ENCODE measurements around the gene ADAMTSL1. TPM values are rescaled to one million over a fixed set of nuclear protein-coding genes. Genes with fewer than 3 reads are reported as not detected.

ADAMTSL1 gene
- total RNA-seq, 4 donors from 2014 or later: 13.3 to 39.7 (median 27.2) TPM

DNA sequence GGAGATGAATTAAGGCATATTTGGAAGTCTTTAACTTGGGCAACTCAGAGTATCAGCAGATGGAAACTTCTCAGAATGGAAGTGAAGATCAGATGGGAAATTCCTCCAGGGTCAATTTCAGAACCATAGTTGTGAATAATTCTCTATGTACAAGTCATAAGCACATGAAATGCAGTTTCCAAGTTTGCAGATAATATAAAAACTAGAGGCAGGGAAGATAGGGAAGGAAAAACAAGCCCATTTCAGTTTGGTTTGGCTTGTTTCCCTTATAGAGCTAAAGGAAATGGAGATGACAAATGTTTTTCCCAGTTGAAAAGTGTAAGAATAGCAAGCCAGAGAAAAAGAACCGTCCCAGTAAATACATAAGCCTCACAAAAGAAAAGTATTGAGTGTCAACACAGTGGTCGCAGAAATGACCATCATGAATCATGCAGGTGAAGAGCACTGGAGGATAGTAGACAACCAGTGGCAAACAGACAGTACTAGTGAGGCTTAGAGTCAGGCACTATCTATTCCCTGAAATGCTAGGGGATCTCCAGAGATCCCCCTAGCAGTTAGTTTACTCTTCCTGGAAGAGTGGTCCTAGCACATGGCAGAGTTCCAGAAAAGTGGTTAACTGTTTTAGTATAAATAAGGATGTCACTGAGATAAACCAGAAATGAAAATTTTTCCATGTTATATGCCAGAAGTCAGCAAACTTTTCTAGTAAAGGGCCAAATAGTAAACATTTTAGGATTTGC, 313.1 kb downstream of the ADAMTSL1 start:
- WGBS, 2 donors (ENCODE audit: low coverage in 1 of 2): 50 to 55% methylated on average over 2 of the region's 2 CpGs
- no peak for DNase-seq
- in situ Hi-C loops (cut with MboI; ENCODE audit: low pct_ligation_motif_present in 1 of 4, low pct_unique_long_range_greater_than_20kb in 1 of 4, low sequenced_read_pairs in 3 of 4): no loop called here
- intact Hi-C loops (cut with DNase I; ENCODE audit: low total_unique reads): no loop called here
- Histone ChIP-seq H3K27ac (peak overlapping the region; percentile 9 to 52 (median 24)), H3K27me3 (no peaks in the 10 kb centered on the region), H3K4me3 (no peak overlapping the region), H3K36me3 (no peaks in the 10 kb centered on the region), H3K9me3 (no peaks in the 10 kb centered on the region), H3K4me1 (peaks cover 0 to 8% (median 3%) of the 10 kb centered on the region in 4 donors)
- TF ChIP-seq POLR2AphosphoS5 (IDR thresholded peaks at IDR 0.05) (no peak), EP300 (IDR thresholded peaks at IDR 0.05; ENCODE audit: low read depth) (no peak), POLR2A (IDR thresholded peaks at IDR 0.05) (no peak)
- TF ChIP-seq, protein P1, sequence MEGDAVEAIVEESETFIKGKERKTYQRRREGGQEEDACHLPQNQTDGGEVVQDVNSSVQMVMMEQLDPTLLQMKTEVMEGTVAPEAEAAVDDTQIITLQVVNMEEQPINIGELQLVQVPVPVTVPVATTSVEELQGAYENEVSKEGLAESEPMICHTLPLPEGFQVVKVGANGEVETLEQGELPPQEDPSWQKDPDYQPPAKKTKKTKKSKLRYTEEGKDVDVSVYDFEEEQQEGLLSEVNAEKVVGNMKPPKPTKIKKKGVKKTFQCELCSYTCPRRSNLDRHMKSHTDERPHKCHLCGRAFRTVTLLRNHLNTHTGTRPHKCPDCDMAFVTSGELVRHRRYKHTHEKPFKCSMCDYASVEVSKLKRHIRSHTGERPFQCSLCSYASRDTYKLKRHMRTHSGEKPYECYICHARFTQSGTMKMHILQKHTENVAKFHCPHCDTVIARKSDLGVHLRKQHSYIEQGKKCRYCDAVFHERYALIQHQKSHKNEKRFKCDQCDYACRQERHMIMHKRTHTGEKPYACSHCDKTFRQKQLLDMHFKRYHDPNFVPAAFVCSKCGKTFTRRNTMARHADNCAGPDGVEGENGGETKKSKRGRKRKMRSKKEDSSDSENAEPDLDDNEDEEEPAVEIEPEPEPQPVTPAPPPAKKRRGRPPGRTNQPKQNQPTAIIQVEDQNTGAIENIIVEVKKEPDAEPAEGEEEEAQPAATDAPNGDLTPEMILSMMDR (IDR thresholded peaks at IDR 0.05): no peak

DNA sequence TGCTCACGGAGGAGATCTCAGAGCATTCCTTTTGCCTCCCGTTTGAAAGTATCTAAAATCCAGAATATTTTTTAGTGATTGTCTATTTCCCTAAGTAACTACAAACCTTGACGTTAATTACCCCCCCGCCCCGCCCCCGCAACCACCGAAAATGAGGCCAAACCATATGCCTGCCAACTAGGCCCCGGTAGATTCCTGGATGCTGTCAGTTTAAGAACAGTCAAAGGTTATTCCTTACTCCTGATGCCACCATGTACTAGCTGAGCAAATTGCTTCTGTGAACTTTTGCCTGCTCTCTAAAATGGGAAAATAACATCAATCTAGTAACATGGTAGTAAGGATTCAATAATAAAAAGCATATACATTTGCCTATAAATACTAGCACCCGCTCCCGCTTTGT, 314.3 kb downstream of the ADAMTSL1 start:
- Histone ChIP-seq H3K9me3 (no peaks in the 10 kb centered on the region), H3K4me1 (peaks cover 0 to 8% (median 3%) of the 10 kb centered on the region in 4 donors), H3K36me3 (no peaks in the 10 kb centered on the region), H3K27ac (peak overlapping the region in 1 of 4 donors; percentile 52), H3K27me3 (no peaks in the 10 kb centered on the region), H3K4me3 (no peak overlapping the region)
- no peak for DNase-seq
- intact Hi-C loops (cut with DNase I; ENCODE audit: low total_unique reads): no loop called here
- TF ChIP-seq POLR2A (IDR thresholded peaks at IDR 0.05): no peak
- TF ChIP-seq, protein P1 (IDR thresholded peaks at IDR 0.05): no peak
- TF ChIP-seq EP300 (IDR thresholded peaks at IDR 0.05; ENCODE audit: low read depth): no peak
- TF ChIP-seq POLR2AphosphoS5 (IDR thresholded peaks at IDR 0.05): no peak
- in situ Hi-C loops (cut with MboI; ENCODE audit: low pct_ligation_motif_present in 1 of 4, low pct_unique_long_range_greater_than_20kb in 1 of 4, low sequenced_read_pairs in 3 of 4): no loop called here
- 80 to 96% methylated on average over 2 to 10 of the region's 10 CpGs for WGBS, 2 donors (ENCODE audit: low coverage in 1 of 2)

DNA sequence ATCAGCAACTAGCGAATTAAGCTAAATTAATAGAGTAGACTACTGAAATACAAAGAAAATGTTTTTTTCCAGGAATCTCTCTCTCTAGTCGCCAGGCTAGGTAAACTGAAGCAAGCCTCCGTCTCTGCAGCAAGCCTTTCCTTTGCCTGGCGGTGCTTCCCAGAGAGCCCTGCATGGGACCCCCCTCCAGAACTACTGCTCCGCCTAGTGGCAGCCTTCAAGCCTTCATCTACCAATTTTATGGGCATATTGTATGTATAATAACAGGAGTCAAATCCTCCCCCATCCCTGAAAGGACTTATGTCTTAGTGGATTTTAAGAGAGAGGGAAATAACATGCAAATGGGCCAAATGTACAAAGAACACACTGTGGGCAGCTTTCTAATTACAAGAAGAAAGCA, 317.1 kb downstream of the ADAMTSL1 start:
- no peak for DNase-seq
- TF ChIP-seq POLR2AphosphoS5 (IDR thresholded peaks at IDR 0.05): no peak
- no peak for TF ChIP-seq POLR2A (IDR thresholded peaks at IDR 0.05)
- no peak for TF ChIP-seq EP300 (IDR thresholded peaks at IDR 0.05; ENCODE audit: low read depth)
- TF ChIP-seq, protein P1 (IDR thresholded peaks at IDR 0.05): no peak
- H3K4me1 ChIP-seq: peaks cover 0 to 6% (median 3%) of the 10 kb centered on the region in 4 donors
- in situ Hi-C loops (cut with MboI; ENCODE audit: low pct_ligation_motif_present in 1 of 4, low pct_unique_long_range_greater_than_20kb in 1 of 4, low sequenced_read_pairs in 3 of 4): no loop called here
- no peaks in the 10 kb centered on the region for H3K9me3 ChIP-seq
- H3K27ac ChIP-seq: no peak overlapping the region
- no peaks in the 10 kb centered on the region for H3K27me3 ChIP-seq
- H3K36me3 ChIP-seq: no peaks in the 10 kb centered on the region
- WGBS, 2 donors (ENCODE audit: low coverage in 1 of 2): 85 to 88% methylated on average over 5 of the region's 5 CpGs
- intact Hi-C loops (cut with DNase I; ENCODE audit: low total_unique reads): no loop called here
- H3K4me3 ChIP-seq: no peak overlapping the region

DNA sequence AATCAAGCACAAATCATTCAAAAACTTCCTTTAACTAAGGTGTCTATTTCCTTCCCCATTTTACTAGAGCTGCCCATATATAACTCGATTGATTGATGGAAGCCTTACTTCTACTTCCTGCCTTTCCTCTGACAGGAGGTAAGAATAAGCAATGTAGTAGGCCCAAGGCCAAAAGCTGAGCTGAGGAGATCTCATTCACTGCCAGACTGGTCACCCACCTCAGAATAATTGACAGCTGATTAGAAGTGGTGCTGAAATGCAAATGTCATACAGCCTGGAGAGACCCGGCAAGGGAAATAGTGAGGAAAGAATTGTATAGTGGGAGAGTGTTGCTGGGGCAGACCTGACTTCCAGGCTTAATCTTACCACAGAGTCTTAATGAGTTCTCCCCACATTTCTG, 319.2 kb downstream of the ADAMTSL1 start:
- H3K9me3 ChIP-seq: no peaks in the 10 kb centered on the region
- no peak overlapping the region for H3K27ac ChIP-seq
- intact Hi-C loops (cut with DNase I; ENCODE audit: low total_unique reads): no loop called here
- WGBS, 2 donors (ENCODE audit: low coverage in 1 of 2): 57 to 62% methylated on average over 2 of the region's 2 CpGs
- no peaks in the 10 kb centered on the region for H3K4me1 ChIP-seq
- H3K36me3 ChIP-seq: no peaks in the 10 kb centered on the region
- H3K27me3 ChIP-seq: no peaks in the 10 kb centered on the region
- no peak for DNase-seq
- in situ Hi-C loops (cut with MboI; ENCODE audit: low pct_ligation_motif_present in 1 of 4, low pct_unique_long_range_greater_than_20kb in 1 of 4, low sequenced_read_pairs in 3 of 4): no loop called here
- no peak for TF ChIP-seq EP300 (IDR thresholded peaks at IDR 0.05; ENCODE audit: low read depth)
- no peak for TF ChIP-seq POLR2AphosphoS5 (IDR thresholded peaks at IDR 0.05)
- TF ChIP-seq POLR2A (IDR thresholded peaks at IDR 0.05): no peak
- TF ChIP-seq, protein P1 (IDR thresholded peaks at IDR 0.05): no peak
- H3K4me3 ChIP-seq: no peak overlapping the region

Measured in transverse colon (tissue), 4 donors.